ENCODE measurements around the gene SLC47A1. TPM values are rescaled to one million over a fixed set of nuclear protein-coding genes. Genes with fewer than 3 reads are reported as not detected.

The SLC47A1 gene
- total and polyA plus RNA-seq, 12 donors: 0.62 to 20.3 (median 6.7) TPM

- Histone ChIP-seq H3K9me3 (no peaks in the 10 kb centered on the region), H3K4me3 (no peak overlapping the region), H3K4me1 (peaks cover 0 to 9% (median 0%) of the 10 kb centered on the region in 9 donors), H3K27me3 (peaks cover 0 to 29% (median 18%) of the 10 kb centered on the region in 7 donors), H3K36me3 (no peaks in the 10 kb centered on the region), H3K27ac (no peak overlapping the region)
- WGBS, 2 donors: 87 to 91% methylated on average over 8 of the region's 8 CpGs
- ATAC-seq: no peak
- DNase-seq: no peak
- intact Hi-C loops (cut with DNase I): loop anchor here in 1 of 10 donors (5.0 kb wide), 1 partner anchor 57 kb away; no protein-coding TSS in a partner anchor
- no peak for TF ChIP-seq CTCF (IDR thresholded peaks at IDR 0.05)
These were observed 50.2 kb downstream of the SLC47A1 start for GRCh38 chr17:19583871-19584270.

GRCh38 chr17:19590451-19590850, 56.8 kb downstream of the SLC47A1 start:
- Histone ChIP-seq H3K9me3 (no peaks in the 10 kb centered on the region), H3K4me3 (no peak overlapping the region), H3K27me3 (no peaks in the 10 kb centered on the region), H3K4me1 (peaks cover 0 to 4% (median 0%) of the 10 kb centered on the region in 9 donors), H3K27ac (no peak overlapping the region), H3K36me3 (no peaks in the 10 kb centered on the region)
- ATAC-seq (no peak), DNase-seq (no peak)
- WGBS, 2 donors: 69 to 79% methylated on average over 9 of the region's 9 CpGs
- intact Hi-C loops (cut with DNase I): no loop called here
- no peak for TF ChIP-seq CTCF (IDR thresholded peaks at IDR 0.05)

GRCh38 chr17:19590912-19591551, 57.4 kb downstream of the SLC47A1 start:
- no peaks in the 10 kb centered on the region for H3K9me3 ChIP-seq
- no peak for ATAC-seq
- peaks cover 0 to 4% (median 0%) of the 10 kb centered on the region in 7 donors for H3K27me3 ChIP-seq
- H3K27ac ChIP-seq: no peak overlapping the region
- no peak for DNase-seq
- intact Hi-C loops (cut with DNase I): no loop called here
- WGBS, 2 donors: 83 to 86% methylated on average over 8 of the region's 8 CpGs
- H3K36me3 ChIP-seq: no peaks in the 10 kb centered on the region
- peaks cover 0 to 4% (median 0%) of the 10 kb centered on the region in 9 donors for H3K4me1 ChIP-seq
- TF ChIP-seq CTCF (IDR thresholded peaks at IDR 0.05): no peak
- no peak overlapping the region for H3K4me3 ChIP-seq

- DNase-seq: no peak
- no peak overlapping the region for H3K27ac ChIP-seq
- no peaks in the 10 kb centered on the region for H3K36me3 ChIP-seq
- H3K4me1 ChIP-seq: peaks cover 0 to 4% (median 0%) of the 10 kb centered on the region in 9 donors
- TF ChIP-seq CTCF (IDR thresholded peaks at IDR 0.05): no peak
- WGBS, 2 donors: 71 to 82% methylated on average over 4 of the region's 4 CpGs
- intact Hi-C loops (cut with DNase I): no loop called here
- ATAC-seq: no peak
- peaks cover 0 to 4% (median 0%) of the 10 kb centered on the region in 7 donors for H3K27me3 ChIP-seq
- H3K9me3 ChIP-seq: no peaks in the 10 kb centered on the region
- H3K4me3 ChIP-seq: no peak overlapping the region
These were observed 58.7 kb downstream of the SLC47A1 start for GRCh38 chr17:19592316-19592715.
